ENCODE results near the gene ANO8. TPM values are rescaled to one million over a fixed set of nuclear protein-coding genes. Genes with fewer than 3 reads are reported as not detected.

ANO8 gene
- 1 to 10 TPM; 1.3 to 6.2 (median 4.2) TPM for total RNA-seq

- peak; percentile 84 for ATAC-seq
- WGBS, 2 donors (ENCODE audit: low coverage in 1 of 2) = 5 to 14% methylated on average over 4 to 16 of the region's 86 CpGs
- peak; percentile 36 for TF ChIP-seq POLR2AphosphoS5 (IDR thresholded peaks at IDR 0.05)
- peak in 1 of 4 experiments; percentile 10 for TF ChIP-seq CTCF (IDR thresholded peaks at IDR 0.05)
- peak in 1 of 2 donors; percentile 6 for TF ChIP-seq POLR2A (IDR thresholded peaks at IDR 0.05)
- TF ChIP-seq EP300 (IDR thresholded peaks at IDR 0.05) = no peak
Measured at GRCh38 chr19:17334414-17335409, at the start of gene ANO8. ANO8 (minus strand) TSS chr19:17334855; CDS start chr19:17334670, 185 bp downstream.

GRCh38 chr19:17380426-17381138, 45.9 kb upstream of the ANO8 start:
- Histone ChIP-seq H3K4me1 (peaks cover 0 to 8% (median 0%) of the 10 kb centered on the region in 3 donors), H3K9me3 (no peaks in the 10 kb centered on the region), H3K27ac (no peak overlapping the region), H3K27me3 (peaks cover 28% of the 10 kb centered on the region), H3K4me3 (no peak overlapping the region), H3K36me3 (no peaks in the 10 kb centered on the region)
- 90 to 92% methylated on average over 1 to 5 of the region's 5 CpGs for WGBS, 2 donors (ENCODE audit: low coverage in 1 of 2)
- TF ChIP-seq POLR2AphosphoS5 (IDR thresholded peaks at IDR 0.05) = no peak
- TF ChIP-seq CTCF (IDR thresholded peaks at IDR 0.05) = no peak
- no peak for TF ChIP-seq POLR2A (IDR thresholded peaks at IDR 0.05)
- no peak for TF ChIP-seq EP300 (IDR thresholded peaks at IDR 0.05)
- no peak for ATAC-seq

More at GRCh38 chr19:17334414-17335409, at the start of gene ANO8:
- Histone ChIP-seq H3K27ac (peak within 1 kb of the TSS in 3 of 4 donors; percentile 76 to 83 (median 79)), H3K27me3 (peaks cover 19% of the 10 kb centered on the region), H3K36me3 (peaks cover 0 to 26% of the 10 kb centered on the region in 2 donors), H3K4me3 (peak within 1 kb of the TSS; percentile 74 to 84), H3K4me1 (peaks cover 0 to 50% (median 24%) of the 10 kb centered on the region in 3 donors), H3K9me3 (no peaks in the 10 kb centered on the region)

- Histone ChIP-seq H3K9me3 (no peaks in the 10 kb centered on the region), H3K4me1 (peaks cover 0 to 8% (median 0%) of the 10 kb centered on the region in 3 donors), H3K4me3 (no peak overlapping the region), H3K27me3 (peaks cover 26% of the 10 kb centered on the region), H3K36me3 (no peaks in the 10 kb centered on the region), H3K27ac (no peak overlapping the region)
- no peak for ATAC-seq
- WGBS, 2 donors (ENCODE audit: low coverage in 1 of 2) = 20% methylated on average over 2 of the region's 14 CpGs; no CpG with 5 or more reads in 1 of the 2 donors
- no peak for TF ChIP-seq POLR2AphosphoS5 (IDR thresholded peaks at IDR 0.05)
- TF ChIP-seq CTCF (IDR thresholded peaks at IDR 0.05) = no peak
- no peak for TF ChIP-seq POLR2A (IDR thresholded peaks at IDR 0.05)
- TF ChIP-seq EP300 (IDR thresholded peaks at IDR 0.05) = no peak
Measured at GRCh38 chr19:17379221-17379631, 44.6 kb upstream of the ANO8 start.

- WGBS, 2 donors (ENCODE audit: low coverage in 1 of 2) = 67% methylated on average over 3 of the region's 13 CpGs; no CpG with 5 or more reads in 1 of the 2 donors
- no peak for ATAC-seq
- TF ChIP-seq CTCF (IDR thresholded peaks at IDR 0.05) (no peak), POLR2A (IDR thresholded peaks at IDR 0.05) (no peak), POLR2AphosphoS5 (IDR thresholded peaks at IDR 0.05) (no peak), EP300 (IDR thresholded peaks at IDR 0.05) (no peak)
- H3K9me3 ChIP-seq = no peaks in the 10 kb centered on the region
- peaks cover 26% of the 10 kb centered on the region for H3K27me3 ChIP-seq
- peaks cover 0 to 8% (median 0%) of the 10 kb centered on the region in 3 donors for H3K4me1 ChIP-seq
- H3K27ac ChIP-seq = no peak overlapping the region
- no peaks in the 10 kb centered on the region for H3K36me3 ChIP-seq
- no peak overlapping the region for H3K4me3 ChIP-seq
Measured at GRCh38 chr19:17378271-17378670, 43.6 kb upstream of the ANO8 start.
